VCaP (cell line): ENCODE data around the gene TJAP1.

ENCODE experiments used
- H3K27ac ChIP-seq: fragments of 450-650 bp; 2 replicates; pipeline ENCODE4 v1.5.1; 2017
- TF ChIP-seq, protein P1 (sequence below): fragments of 450-650 bp; conservative IDR thresholded peaks from 2 replicates; pipeline ENCODE4 v1.5.1; 2017; ENCODE audit warnings: mild to moderate bottlenecking, moderate library complexity

TJAP1 gene

GRCh38 chr6:43488667-43489276 lies 11.4 kb downstream of the TJAP1 start:
- no peak overlapping the region for H3K27ac ChIP-seq

GRCh38 chr6:43489277-43490072 lies 12.1 kb downstream of the TJAP1 start:
- TF ChIP-seq, protein P1, sequence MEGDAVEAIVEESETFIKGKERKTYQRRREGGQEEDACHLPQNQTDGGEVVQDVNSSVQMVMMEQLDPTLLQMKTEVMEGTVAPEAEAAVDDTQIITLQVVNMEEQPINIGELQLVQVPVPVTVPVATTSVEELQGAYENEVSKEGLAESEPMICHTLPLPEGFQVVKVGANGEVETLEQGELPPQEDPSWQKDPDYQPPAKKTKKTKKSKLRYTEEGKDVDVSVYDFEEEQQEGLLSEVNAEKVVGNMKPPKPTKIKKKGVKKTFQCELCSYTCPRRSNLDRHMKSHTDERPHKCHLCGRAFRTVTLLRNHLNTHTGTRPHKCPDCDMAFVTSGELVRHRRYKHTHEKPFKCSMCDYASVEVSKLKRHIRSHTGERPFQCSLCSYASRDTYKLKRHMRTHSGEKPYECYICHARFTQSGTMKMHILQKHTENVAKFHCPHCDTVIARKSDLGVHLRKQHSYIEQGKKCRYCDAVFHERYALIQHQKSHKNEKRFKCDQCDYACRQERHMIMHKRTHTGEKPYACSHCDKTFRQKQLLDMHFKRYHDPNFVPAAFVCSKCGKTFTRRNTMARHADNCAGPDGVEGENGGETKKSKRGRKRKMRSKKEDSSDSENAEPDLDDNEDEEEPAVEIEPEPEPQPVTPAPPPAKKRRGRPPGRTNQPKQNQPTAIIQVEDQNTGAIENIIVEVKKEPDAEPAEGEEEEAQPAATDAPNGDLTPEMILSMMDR, result no peak
- no peak overlapping the region for H3K27ac ChIP-seq

More at GRCh38 chr6:43488667-43489276, 11.4 kb downstream of the TJAP1 start:
- TF ChIP-seq, protein P1, result no peak

GRCh38 chr6:43490523-43490939 lies 13.2 kb downstream of the TJAP1 start:
- TF ChIP-seq, protein P1, result no peak

DNA sequence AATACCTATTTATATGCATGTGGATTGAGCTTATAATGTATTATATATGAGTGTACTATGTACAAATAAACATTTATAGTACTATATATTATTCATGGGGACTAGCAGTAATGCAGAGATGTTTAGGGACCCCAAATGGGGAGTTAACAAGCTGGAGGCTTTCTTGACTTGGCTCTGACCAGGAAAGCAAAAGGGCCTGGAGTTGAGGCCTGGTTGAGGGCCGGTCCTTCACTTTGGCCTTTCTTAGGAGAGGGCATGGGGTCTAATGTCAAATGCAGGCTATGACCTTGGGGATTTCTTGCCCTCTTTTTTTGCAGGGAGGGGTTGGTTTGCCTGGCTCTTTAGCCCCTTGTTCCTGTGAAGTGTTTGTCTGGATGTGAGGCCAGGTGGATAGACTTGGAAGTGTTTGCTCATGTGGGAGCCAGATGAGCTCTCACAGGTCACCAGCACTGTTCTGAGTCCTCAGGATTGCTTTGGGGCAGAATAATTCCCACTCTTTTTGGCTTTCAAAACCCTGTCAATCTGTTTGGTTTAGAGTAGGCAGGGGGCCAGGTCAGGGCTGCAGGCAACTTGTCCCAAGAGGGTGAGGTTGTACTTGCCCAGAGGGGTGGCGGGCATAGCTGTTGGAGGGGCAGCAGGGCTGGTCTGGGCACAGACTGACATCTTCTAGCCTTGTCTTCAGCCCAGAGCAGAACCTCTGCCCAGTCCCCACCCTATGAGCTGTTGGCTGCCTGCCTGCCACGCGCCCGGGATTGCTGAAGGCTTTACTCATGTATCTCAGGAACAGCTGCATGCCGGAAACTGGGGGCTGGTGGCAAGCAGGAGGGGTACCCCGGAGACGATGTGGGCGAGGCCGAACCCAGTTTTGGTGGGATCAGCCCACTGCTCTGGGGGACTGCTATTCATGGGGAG lies 14.6 kb downstream of the TJAP1 start:
- no peak overlapping the region for H3K27ac ChIP-seq
- TF ChIP-seq, protein P1, result no peak

More at GRCh38 chr6:43490523-43490939, 13.2 kb downstream of the TJAP1 start:
- no peak overlapping the region for H3K27ac ChIP-seq

GRCh38 chr6:43492673-43493072 lies 15.3 kb downstream of the TJAP1 start:
- H3K27ac ChIP-seq, result no peak overlapping the region
- TF ChIP-seq, protein P1, result no peak

GRCh38 chr6:43493230-43493629 lies 15.9 kb downstream of the TJAP1 start:
- no peak overlapping the region for H3K27ac ChIP-seq
- TF ChIP-seq, protein P1, result no peak

DNA sequence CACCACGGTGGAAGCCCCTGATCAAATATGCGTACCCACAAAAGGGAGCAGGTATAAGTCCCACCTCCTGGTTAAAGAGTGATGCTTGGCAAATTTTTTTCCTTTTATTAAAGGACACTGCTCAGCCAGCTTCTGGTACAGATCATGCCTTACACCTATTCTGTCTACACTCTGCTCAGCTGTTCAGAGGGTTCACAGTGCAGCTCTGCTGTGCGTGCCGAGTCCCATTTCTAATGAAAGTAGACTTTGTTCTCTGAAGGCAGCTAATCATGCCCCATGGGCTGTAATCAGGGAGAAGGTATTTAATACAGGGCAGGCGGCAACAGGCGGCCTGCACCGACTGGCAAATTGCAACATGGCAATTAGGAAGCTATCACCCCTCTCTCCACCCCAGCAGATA lies 16.5 kb downstream of the TJAP1 start:
- TF ChIP-seq, protein P1, result no peak
- H3K27ac ChIP-seq, result no peak overlapping the region
